Mesenchymal stem cell (in vitro differentiated cells and primary cell): ENCODE results near the gene ALDH3A2.

Experiments
- DNase-seq: peaks from one replicate; pipeline ENCODE4 v3.0.0-alpha.2; 2013
- H2AFZ ChIP-seq: one replicate; pipeline ENCODE4 v1.6.1; 2013; ENCODE audit warnings: low read depth, mild to moderate bottlenecking, control low read depth, inconsistent platforms, low read length, moderate library complexity
- H2AK5ac ChIP-seq: 2 replicates; pipeline ENCODE4 v1.6.1; 2013; ENCODE audit warnings: low read length, moderate library complexity, mild to moderate bottlenecking, inconsistent platforms; ENCODE audit not compliant: severe bottlenecking
- H2BK120ac ChIP-seq: one replicate; pipeline ENCODE4 v1.6.1; 2013; ENCODE audit warnings: low read depth, mild to moderate bottlenecking, inconsistent platforms, low read length, moderate library complexity
- H2BK12ac ChIP-seq, 2 experiments: one replicate each; pipeline ENCODE4 v1.6.1; 2013; ENCODE audit warnings: inconsistent platforms in 2 of 2, low read length in 2 of 2, mild to moderate bottlenecking in 2 of 2, moderate library complexity in 2 of 2, control low read depth in 1 of 2
- H2BK15ac ChIP-seq: one replicate; pipeline ENCODE4 v1.6.1; 2013; ENCODE audit warnings: mild to moderate bottlenecking, low read depth, inconsistent platforms; ENCODE audit not compliant: poor library complexity, severe bottlenecking
- H2BK5ac ChIP-seq: 2 replicates; pipeline ENCODE4 v1.6.1; 2013; ENCODE audit warnings: low read depth, mild to moderate bottlenecking, low read length, control low read depth, inconsistent platforms; ENCODE audit not compliant: poor library complexity, severe bottlenecking
- H3K14ac ChIP-seq, 2 experiments: one replicate each; pipeline ENCODE4 v1.6.1; 2013; ENCODE audit warnings: inconsistent platforms in 2 of 2, low read length in 2 of 2, control low read depth in 1 of 2, mild to moderate bottlenecking in 1 of 2, moderate library complexity in 1 of 2
- H3K18ac ChIP-seq, 2 experiments: one replicate each; pipeline ENCODE4 v1.6.1; 2013; ENCODE audit warnings: inconsistent platforms in 2 of 2, low read length in 2 of 2, control low read depth in 1 of 2, low read depth in 1 of 2, mild to moderate bottlenecking in 1 of 2
- H3K23ac ChIP-seq, 2 experiments: one replicate each; pipeline ENCODE4 v1.6.1; 2013; ENCODE audit warnings: inconsistent platforms in 2 of 2, low read length in 2 of 2, mild to moderate bottlenecking in 2 of 2, moderate library complexity in 2 of 2, control low read depth in 1 of 2
- H3K27ac ChIP-seq: 2 replicates; pipeline ENCODE4 v1.5.1; 2013; ENCODE audit warnings: mild to moderate bottlenecking, moderate library complexity, low read length, control low read depth, inconsistent platforms; ENCODE audit not compliant: poor library complexity, severe bottlenecking
- H3K27me3 ChIP-seq, 2 experiments: 2 replicates each; pipeline versions ENCODE4 v1.6.1 to v1.7.0; 2013; ENCODE audit warnings: low read length in 2 of 2, mild to moderate bottlenecking in 2 of 2, moderate library complexity in 2 of 2, control low read depth in 1 of 2, inconsistent platforms in 1 of 2; ENCODE audit not compliant: control insufficient read depth in 1 of 2, insufficient read depth in 1 of 2
- H3K36me3 ChIP-seq, 2 experiments: 2 replicates each; pipeline versions ENCODE4 v1.6.1 to v1.7.0; 2013; ENCODE audit warnings: low read length in 2 of 2, control low read depth in 1 of 2, inconsistent platforms in 1 of 2, low read depth in 1 of 2, mild to moderate bottlenecking in 1 of 2; ENCODE audit not compliant: insufficient read depth in 2 of 2, control insufficient read depth in 1 of 2
- H3K4ac ChIP-seq, 2 experiments: one replicate each; pipeline ENCODE4 v1.6.1; 2013; ENCODE audit warnings: inconsistent platforms in 2 of 2, low read length in 2 of 2, mild to moderate bottlenecking in 2 of 2, moderate library complexity in 2 of 2, control low read depth in 1 of 2, low read depth in 1 of 2
- H3K4me1 ChIP-seq: 2 replicates; pipeline ENCODE4 v1.6.1; 2013; ENCODE audit warnings: low read depth, low read length, control low read depth; ENCODE audit not compliant: control insufficient read depth, insufficient read depth
- H3K4me2 ChIP-seq: 2 replicates; pipeline ENCODE4 v1.6.1; 2013; ENCODE audit warnings: low read length, mild to moderate bottlenecking, inconsistent platforms; ENCODE audit not compliant: poor library complexity, severe bottlenecking
- H3K4me3 ChIP-seq, 2 experiments: 2 replicates each; pipeline versions ENCODE4 v1.5.1 to v1.7.0; 2013; ENCODE audit warnings: low read length in 2 of 2, mild to moderate bottlenecking in 2 of 2, control low read depth in 1 of 2, low read depth in 1 of 2; ENCODE audit not compliant: insufficient read depth in 1 of 2
- H3K79me1 ChIP-seq: replicated peaks from 2 replicates; pipeline ENCODE4 v1.6.1; 2013; ENCODE audit warnings: mild to moderate bottlenecking, control low read depth, low read length, inconsistent platforms; ENCODE audit not compliant: poor library complexity, severe bottlenecking
- H3K9ac ChIP-seq: 2 replicates; pipeline ENCODE4 v1.7.0; 2013; ENCODE audit warnings: mild to moderate bottlenecking, low read length, moderate library complexity
- H3K9me3 ChIP-seq: 2 replicates; pipeline ENCODE4 v1.7.0; 2013; ENCODE audit warnings: mild to moderate bottlenecking, low read length; ENCODE audit not compliant: control insufficient read depth
- H4K8ac ChIP-seq: one replicate; pipeline ENCODE4 v1.6.1; 2013; ENCODE audit warnings: inconsistent platforms, mild to moderate bottlenecking, low read length, moderate library complexity
- H4K91ac ChIP-seq: one replicate; pipeline ENCODE4 v1.6.1; 2013; ENCODE audit warnings: mild to moderate bottlenecking, low read length, inconsistent platforms
- WGBS: methylation state at CpG from one replicate; pipeline ENCODE4 v1.1.7; 2013; ENCODE audit warnings: mixed read lengths; 5-methylcytosine and 5-hydroxymethylcytosine counted together

Gene ALDH3A2

GRCh38 chr17:19650826-19651225 is 2.3 kb downstream of the ALDH3A2 start:
- Histone ChIP-seq H2AFZ (no peak overlapping the region), H2AK5ac (no peak overlapping the region), H3K9me3 (no peaks in the 10 kb centered on the region), H2BK120ac (no peak overlapping the region), H3K27me3 (no peaks in the 10 kb centered on the region), H3K27ac (no peak overlapping the region), H3K23ac (no peak overlapping the region), H2BK5ac (no peak overlapping the region), H3K18ac (no peak overlapping the region), H4K8ac (no peak overlapping the region), H2BK15ac (no peak overlapping the region), H3K4me1 (peaks cover 9% of the 10 kb centered on the region), H2BK12ac (no peak overlapping the region), H3K4me3 (peak overlapping the region in 1 of 2 experiments; percentile 85), H3K4me2 (no peak overlapping the region), H3K79me1 (peaks cover 24% of the 10 kb centered on the region), H3K36me3 (peaks cover 16 to 18% of the 10 kb centered on the region in 2 experiments), H4K91ac (no peak overlapping the region), H3K4ac (no peak overlapping the region), H3K9ac (peak overlapping the region; percentile 55), H3K14ac (no peak overlapping the region)
- 25% methylated on average over 1 of the region's 1 CpG for WGBS
- peak; percentile 44 for DNase-seq

GRCh38 chr17:19651451-19652238 is 3.1 kb downstream of the ALDH3A2 start:
- Histone ChIP-seq H3K14ac (no peak overlapping the region), H3K4me2 (no peak overlapping the region), H3K23ac (no peak overlapping the region), H3K4ac (no peak overlapping the region), H3K27me3 (no peaks in the 10 kb centered on the region), H3K79me1 (peaks cover 22% of the 10 kb centered on the region), H4K8ac (no peak overlapping the region), H2BK15ac (no peak overlapping the region), H3K9me3 (no peaks in the 10 kb centered on the region), H3K4me1 (peaks cover 7% of the 10 kb centered on the region), H2AFZ (no peak overlapping the region), H3K27ac (no peak overlapping the region), H2AK5ac (no peak overlapping the region), H4K91ac (no peak overlapping the region), H2BK5ac (no peak overlapping the region), H2BK120ac (no peak overlapping the region), H3K18ac (no peak overlapping the region), H2BK12ac (no peak overlapping the region), H3K36me3 (peaks cover 16 to 26% of the 10 kb centered on the region in 2 experiments), H3K9ac (peak overlapping the region; percentile 55), H3K4me3 (peak overlapping the region in 1 of 2 experiments; percentile 85)
- 93% methylated on average over 4 of the region's 5 CpGs for WGBS
- DNase-seq, result no peak

- Histone ChIP-seq H2AFZ (no peak overlapping the region), H2BK12ac (no peak overlapping the region), H3K4me3 (peak overlapping the region in 1 of 2 experiments; percentile 22), H3K27ac (no peak overlapping the region), H2AK5ac (no peak overlapping the region), H3K4me2 (no peak overlapping the region), H3K9me3 (no peaks in the 10 kb centered on the region), H3K27me3 (no peaks in the 10 kb centered on the region), H2BK5ac (no peak overlapping the region), H3K18ac (no peak overlapping the region), H3K9ac (peak overlapping the region; percentile 26), H3K79me1 (peaks cover 25% of the 10 kb centered on the region), H4K8ac (no peak overlapping the region), H4K91ac (no peak overlapping the region), H3K4ac (no peak overlapping the region), H3K23ac (no peak overlapping the region), H3K36me3 (peaks cover 19 to 32% of the 10 kb centered on the region in 2 experiments), H3K14ac (no peak overlapping the region), H3K4me1 (peaks cover 5% of the 10 kb centered on the region), H2BK120ac (no peak overlapping the region), H2BK15ac (no peak overlapping the region)
- DNase-seq, result no peak
- WGBS, result 97% methylated on average over 3 of the region's 3 CpGs
These were observed 4.0 kb downstream of the ALDH3A2 start for GRCh38 chr17:19652595-19652994.

DNA sequence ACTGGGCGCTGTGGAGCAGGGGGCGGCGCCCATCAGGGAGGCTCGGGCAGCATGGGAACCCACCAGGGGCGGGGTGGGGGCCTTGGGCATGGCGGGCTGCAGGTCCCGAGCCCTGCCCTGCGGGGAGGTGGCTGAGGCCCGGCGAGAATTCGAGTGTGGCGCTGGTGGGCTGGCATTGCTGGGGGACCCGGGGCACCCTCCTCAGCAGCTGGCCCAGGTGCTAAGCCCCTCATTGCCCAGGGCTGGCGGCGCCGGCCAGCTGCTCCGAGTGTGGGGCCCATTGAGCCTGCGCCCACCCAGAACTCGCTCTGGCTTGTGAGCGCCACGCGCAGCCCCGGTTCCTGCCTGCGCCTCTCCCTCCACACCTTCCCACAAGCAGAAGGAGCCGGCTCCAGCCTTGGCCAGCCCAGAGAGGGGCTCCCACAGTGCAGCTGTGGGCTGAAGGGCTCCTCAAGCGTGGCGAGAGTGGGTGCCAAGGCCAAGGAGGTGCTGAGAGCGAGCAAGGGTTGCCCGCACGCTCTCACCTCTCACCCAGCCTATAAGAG is 5.9 kb downstream of the ALDH3A2 start:
- no peaks in the 10 kb centered on the region for H3K27me3 ChIP-seq
- no peak overlapping the region for H4K8ac ChIP-seq
- no peak overlapping the region for H2BK5ac ChIP-seq
- H2AFZ ChIP-seq, result no peak overlapping the region
- no peak for DNase-seq
- peaks cover 23% of the 10 kb centered on the region for H3K79me1 ChIP-seq
- no peaks in the 10 kb centered on the region for H3K9me3 ChIP-seq
- H3K4me3 ChIP-seq, result no peak overlapping the region
- no peak overlapping the region for H2BK15ac ChIP-seq
- H3K4me2 ChIP-seq, result no peak overlapping the region
- H3K14ac ChIP-seq, result no peak overlapping the region
- no peak overlapping the region for H2BK120ac ChIP-seq
- H2AK5ac ChIP-seq, result no peak overlapping the region
- no peaks in the 10 kb centered on the region for H3K4me1 ChIP-seq
- no peak overlapping the region for H3K9ac ChIP-seq
- H3K4ac ChIP-seq, result no peak overlapping the region
- H3K36me3 ChIP-seq, result peaks cover 19 to 37% of the 10 kb centered on the region in 2 experiments
- no peak overlapping the region for H4K91ac ChIP-seq
- no peak overlapping the region for H3K23ac ChIP-seq
- no peak overlapping the region for H2BK12ac ChIP-seq
- H3K18ac ChIP-seq, result no peak overlapping the region
- no peak overlapping the region for H3K27ac ChIP-seq
- WGBS, result 98% methylated on average over 30 of the region's 30 CpGs
